GM12872 (cell line): Measurements from ENCODE around the gene GMEB1.

Source experiments
- CTCF ChIP-seq: IDR thresholded peaks from 3 replicates; pipeline ENCODE4 v1.5.1; 2011; ENCODE audit warnings: low read depth, mild to moderate bottlenecking, low read length, moderate library complexity; ENCODE audit not compliant: insufficient read depth

GMEB1 gene

GRCh38 chr1:28668956-28669723, 556 bp downstream of the GMEB1 start:
- no peak for TF ChIP-seq CTCF

- no peak for TF ChIP-seq CTCF
These were observed 2.7 kb downstream of the GMEB1 start for GRCh38 chr1:28671254-28671780.

DNA sequence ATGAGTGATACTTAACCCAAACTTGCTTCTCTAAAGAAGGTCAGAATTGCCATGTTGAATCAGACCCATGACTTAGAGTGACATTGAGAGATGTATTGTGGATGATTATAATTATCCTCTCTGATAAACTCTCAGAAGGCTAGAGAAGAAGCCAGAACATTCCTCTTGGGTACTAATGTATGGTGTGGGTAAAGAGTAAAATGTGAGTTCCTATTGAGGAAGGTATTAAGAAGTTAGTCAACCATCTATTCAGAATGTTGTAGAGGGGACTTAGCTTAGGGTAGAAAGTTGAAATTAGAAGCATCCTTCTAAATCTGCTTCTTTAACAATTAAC, 7.3 kb downstream of the GMEB1 start:
- no peak for TF ChIP-seq CTCF

DNA sequence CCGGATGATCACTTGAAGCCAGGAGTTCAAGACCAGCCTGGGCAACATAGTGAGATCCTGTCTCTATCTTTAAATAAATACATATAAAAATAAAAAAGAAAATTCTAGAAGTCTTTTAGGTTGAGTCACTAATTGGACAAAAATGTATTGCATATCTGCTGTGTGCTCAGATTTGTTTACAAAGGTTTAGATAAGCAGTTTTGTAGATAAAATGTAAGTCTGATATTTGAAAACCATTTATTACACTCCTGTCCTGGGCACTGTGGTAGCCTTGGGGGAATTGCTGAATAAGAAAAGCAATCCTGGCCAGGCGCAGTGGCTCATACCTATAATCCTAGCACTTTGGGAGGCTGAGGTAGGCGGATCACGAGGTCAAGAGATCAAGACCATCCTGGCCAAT, 11.6 kb downstream of the GMEB1 start:
- no peak for TF ChIP-seq CTCF

- no peak for TF ChIP-seq CTCF
These were observed 14.3 kb downstream of the GMEB1 start for GRCh38 chr1:28682840-28683239.

DNA sequence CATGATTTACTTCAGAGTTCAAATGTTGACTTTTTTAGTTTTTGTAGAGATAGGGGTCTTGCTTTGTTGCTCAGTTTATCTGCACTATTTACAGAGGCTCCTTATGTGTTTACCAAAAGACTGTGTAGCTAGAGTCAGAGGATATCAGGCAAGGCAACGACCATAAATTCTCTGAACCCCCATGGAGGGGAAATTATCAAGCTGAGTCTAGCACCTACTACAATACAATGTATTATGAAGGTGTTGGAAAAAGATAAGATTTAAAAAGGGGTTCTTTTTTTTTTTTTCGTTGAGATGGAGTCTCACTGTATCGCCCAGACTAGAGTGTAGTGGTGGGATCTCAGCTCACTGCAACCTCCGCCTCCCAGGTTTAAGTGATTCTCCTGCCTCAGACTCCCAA, 16.4 kb downstream of the GMEB1 start:
- no peak for TF ChIP-seq CTCF

DNA sequence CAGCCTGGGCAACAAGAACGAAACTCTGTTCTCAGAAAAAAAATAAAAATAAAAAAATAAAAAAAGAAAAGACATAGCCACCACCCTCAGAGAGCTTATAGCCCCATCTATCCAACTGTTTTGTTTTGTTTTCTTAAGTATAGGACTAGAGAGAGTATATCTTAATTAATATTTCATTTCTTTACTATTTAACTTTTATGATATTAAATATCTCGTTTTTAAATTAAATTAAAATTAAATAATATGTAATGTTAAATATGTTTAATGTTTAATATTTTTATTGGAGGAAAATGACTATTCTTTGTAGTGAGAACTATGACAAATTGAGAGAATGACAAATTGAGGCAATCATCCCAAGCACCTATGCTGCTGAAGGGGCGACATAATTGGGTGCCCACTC, 35.0 kb downstream of the GMEB1 start:
- TF ChIP-seq CTCF = no peak

GRCh38 chr1:28716336-28716735, 47.8 kb downstream of the GMEB1 start:
- no peak for TF ChIP-seq CTCF
